Renal pelvis (tissue), 3 donors: ENCODE data around the gene RUSC1. TPM values are rescaled to one million over a fixed set of nuclear protein-coding genes. Genes with fewer than 3 reads are reported as not detected.

Source experiments
- polyA plus RNA-seq, 3 donors: library from polyadenylated mRNA; unstranded; fragments of 120-200 nt; gene quantifications; one replicate each; pipeline ENCODE4 v1.2.1, GENCODE V29; 2013; ENCODE audit not compliant: insufficient read length in 3 of 3

The RUSC1 gene
- polyA plus RNA-seq, 3 donors: 35.9 to 41.7 (median 41.0) TPM

Other genes starting within 250 kb of the RUSC1 start
- gene EFNA3, start 242.1 kb upstream of the RUSC1 start, polyA plus RNA-seq: 1 to 10 TPM; 6.3 to 8.8 (median 8.4) TPM
- 10 to 100 TPM; 66.7 to 79.3 (median 73.3) TPM for gene EFNA1, start 193.0 kb upstream of the RUSC1 start, polyA plus RNA-seq
- 10 to 100 TPM; 45.3 to 61.3 (median 51.2) TPM for gene SLC50A1, start 185.0 kb upstream of the RUSC1 start, polyA plus RNA-seq
- gene DPM3, start 180.4 kb upstream of the RUSC1 start, polyA plus RNA-seq: 10 to 100 TPM; 38.6 to 55.8 (median 50.3) TPM
- gene KRTCAP2, start 147.6 kb upstream of the RUSC1 start, polyA plus RNA-seq: 100 to 1,000 TPM; 120 to 146 (median 127) TPM
- gene TRIM46, start 147.0 kb upstream of the RUSC1 start, polyA plus RNA-seq: 1 to 10 TPM; 3.8 to 5.8 (median 5.8) TPM
- gene THBS3, start 113.0 kb upstream of the RUSC1 start, polyA plus RNA-seq: 10 to 100 TPM; 32.3 to 50.0 (median 43.0) TPM
- 10 to 100 TPM; 43.4 to 50.1 (median 48.6) TPM for gene MTX1, start 112.2 kb upstream of the RUSC1 start, polyA plus RNA-seq
- 10 to 100 TPM; 26.6 to 33.0 (median 31.9) TPM for gene ENTREP3, start 65.4 kb upstream of the RUSC1 start, polyA plus RNA-seq
- 10 to 100 TPM; 66.7 to 68.5 (median 67.2) TPM for gene SCAMP3, start 58.5 kb upstream of the RUSC1 start, polyA plus RNA-seq
- gene CLK2, start 47.4 kb upstream of the RUSC1 start, polyA plus RNA-seq: 10 to 100 TPM; 79.4 to 90.5 (median 89.7) TPM
- 10 to 100 TPM; 11.6 to 13.7 (median 12.2) TPM for gene HCN3, start 43.4 kb upstream of the RUSC1 start, polyA plus RNA-seq
- gene PKLR, start 19.5 kb upstream of the RUSC1 start, polyA plus RNA-seq: 10 to 100 TPM in 1 of 3 donors, 1 to 10 TPM in 2; 8.6 to 11.8 (median 9.1) TPM
- 100 to 1,000 TPM; 183 to 207 (median 202) TPM for gene FDPS, start 12.0 kb upstream of the RUSC1 start, polyA plus RNA-seq
- gene ASH1L, start 241.9 kb downstream of the RUSC1 start, polyA plus RNA-seq: 10 to 100 TPM; 37.0 to 51.6 (median 47.1) TPM